IMR-90 (cell line): ENCODE data around the gene CAMTA1. TPM values are rescaled to one million over a fixed set of nuclear protein-coding genes. Genes with fewer than 3 reads are reported as not detected.

Experiments used
- ATAC-seq: fragments of 200-7000 bp; cut with Tn5 transposase; 2 replicates; pipeline ENCODE4 v1.9.1; 2020; ENCODE audit warnings: low read depth, mild to moderate bottlenecking, moderate library complexity
- BruUV-seq: library from RNA; stranded (reverse); fragments of 400-500 nt; replicated peaks from 2 replicates; lab custom pipeline; 2021; lab: Mats Ljungman, UMichigan
- CTCF ChIA-PET: fragments of 300-600 bp; formaldehyde crosslinking; extraction: SDS; loops from one replicate; lab custom pipeline; 2021; ENCODE audit warnings: antibody characterized with exemption; lab: Yijun Ruan, JAX
- POLR2A ChIA-PET: fragments of 300-600 bp; sonication (Branson Sonifier 250); formaldehyde crosslinking; loops from one replicate; lab custom pipeline; 2022; ENCODE audit warnings: antibody characterized with exemption; ENCODE audit not compliant: unreplicated experiment; lab: Charles Lee
- DNase-seq: peaks from one replicate; pipeline ENCODE4 v3.0.0; 2013
- H2AFZ ChIP-seq: replicated peaks from 2 replicates; pipeline ENCODE3; 2013; ENCODE audit warnings: low read length, mild to moderate bottlenecking; ENCODE audit not compliant: poor library complexity
- H2AK5ac ChIP-seq: 2 replicates; pipeline ENCODE4 v1.6.1; 2013; ENCODE audit warnings: low read depth, low read length, inconsistent platforms
- H2AK9ac ChIP-seq: replicated peaks from 2 replicates; pipeline ENCODE3; 2013; ENCODE audit warnings: mild to moderate bottlenecking, low read depth, low read length, moderate library complexity; ENCODE audit not compliant: poor library complexity
- H2BK120ac ChIP-seq: 2 replicates; pipeline ENCODE4 v1.6.1; 2013; ENCODE audit warnings: low read depth, low read length, inconsistent platforms
- H2BK15ac ChIP-seq: 3 replicates; pipeline ENCODE4 v1.6.1; 2013; ENCODE audit warnings: low read depth, low read length, inconsistent platforms
- H2BK20ac ChIP-seq: 2 replicates; pipeline ENCODE4 v1.6.1; 2013; ENCODE audit warnings: low read depth, mild to moderate bottlenecking, inconsistent platforms, low read length, moderate library complexity
- H2BK5ac ChIP-seq: 2 replicates; pipeline ENCODE4 v1.6.1; 2013; ENCODE audit warnings: mild to moderate bottlenecking, low read depth, low read length, inconsistent platforms; ENCODE audit not compliant: poor library complexity, severe bottlenecking
- H3K14ac ChIP-seq: replicated peaks from 2 replicates; pipeline ENCODE4 v1.6.1; 2013; ENCODE audit warnings: low read depth, low read length, inconsistent platforms
- H3K18ac ChIP-seq: 2 replicates; pipeline ENCODE4 v1.6.1; 2013; ENCODE audit warnings: low read depth, low read length, control low read depth
- H3K23ac ChIP-seq: 2 replicates; pipeline ENCODE4 v1.6.1; 2013; ENCODE audit warnings: low read depth, low read length, inconsistent platforms
- H3K27ac ChIP-seq: 2 replicates; pipeline ENCODE4 v1.5.1; 2013; ENCODE audit warnings: mild to moderate bottlenecking, control low read depth, low read length; ENCODE audit not compliant: insufficient read depth
- H3K27me3 ChIP-seq: 2 replicates; pipeline ENCODE4 v1.6.1; 2013; ENCODE audit warnings: low read length; ENCODE audit not compliant: control insufficient read depth, insufficient read depth
- H3K36me3 ChIP-seq: 2 replicates; pipeline ENCODE4 v1.6.1; 2013; ENCODE audit warnings: low read length, mixed read lengths; ENCODE audit not compliant: control insufficient read depth, insufficient read depth
- H3K4ac ChIP-seq: 2 replicates; pipeline ENCODE4 v1.6.1; 2013; ENCODE audit warnings: low read depth, low read length, inconsistent platforms
- H3K4me1 ChIP-seq: 2 replicates; pipeline ENCODE4 v1.6.1; 2013; ENCODE audit warnings: low read length, mixed read lengths; ENCODE audit not compliant: control insufficient read depth, insufficient read depth
- H3K4me2 ChIP-seq: 2 replicates; pipeline ENCODE4 v1.6.1; 2013; ENCODE audit warnings: low read depth, mild to moderate bottlenecking, control low read depth, low read length, moderate library complexity
- H3K4me3 ChIP-seq: 2 replicates; pipeline ENCODE4 v1.5.1; 2013; ENCODE audit warnings: low read depth, mild to moderate bottlenecking, control low read depth, low read length, moderate library complexity; ENCODE audit not compliant: insufficient read depth
- H3K56ac ChIP-seq: 2 replicates; pipeline ENCODE4 v1.6.1; 2013; ENCODE audit warnings: low read length, inconsistent platforms; ENCODE audit not compliant: insufficient read depth; ENCODE audit errors: extremely low read depth
- H3K79me1 ChIP-seq, 2 experiments: 2 replicates each; pipeline ENCODE4 v1.6.1; 2013; ENCODE audit warnings: low read length in 2 of 2, inconsistent platforms in 1 of 2, low read depth in 1 of 2
- H3K9ac ChIP-seq: 2 replicates; pipeline ENCODE4 v1.6.1; 2013; ENCODE audit warnings: low read depth, low read length, control low read depth
- H3K9me1 ChIP-seq: 2 replicates; pipeline ENCODE4 v1.6.1; 2013; ENCODE audit warnings: low read length, inconsistent platforms; ENCODE audit not compliant: insufficient read depth
- H3K9me3 ChIP-seq: 2 replicates; pipeline ENCODE4 v1.6.1; 2013; ENCODE audit warnings: low read length; ENCODE audit not compliant: control insufficient read depth, insufficient read depth
- H4K20me1 ChIP-seq: 2 replicates; pipeline ENCODE4 v1.6.1; 2013; ENCODE audit warnings: low read length, inconsistent platforms; ENCODE audit not compliant: insufficient read depth
- H4K5ac ChIP-seq: 2 replicates; pipeline ENCODE4 v1.6.1; 2013; ENCODE audit warnings: mild to moderate bottlenecking, low read depth, low read length, control low read depth
- H4K8ac ChIP-seq, 2 experiments: 2 replicates each; pipeline ENCODE4 v1.6.1; 2013; ENCODE audit warnings: low read depth in 2 of 2, low read length in 2 of 2, control low read depth in 1 of 2, inconsistent platforms in 1 of 2
- H4K91ac ChIP-seq: 2 replicates; pipeline ENCODE4 v1.6.1; 2013; ENCODE audit warnings: low read depth, low read length, inconsistent platforms; ENCODE audit not compliant: insufficient read depth
- BHLHE40 ChIP-seq: fragments of 150-350 bp; IDR thresholded peaks from 2 replicates; pipeline ENCODE4 v1.6.1; 2016; ENCODE audit warnings: mild to moderate bottlenecking, low read depth, low read length
- CEBPB ChIP-seq: IDR thresholded peaks from 2 replicates; pipeline ENCODE4 v1.6.1; 2012; ENCODE audit warnings: low read depth, low read length, improper control_type of control experiment
- CHD1 ChIP-seq: IDR thresholded peaks from 2 replicates; pipeline ENCODE4 v1.6.1; 2012; ENCODE audit warnings: low read depth, low read length, improper control_type of control experiment
- ELK1 ChIP-seq: fragments of 150-350 bp; IDR thresholded peaks from 2 replicates; pipeline ENCODE4 v1.6.1; 2016; ENCODE audit warnings: low read depth, mild to moderate bottlenecking, low read length, moderate library complexity, borderline replicate concordance
- MAFK ChIP-seq: IDR thresholded peaks from 2 replicates; pipeline ENCODE4 v1.6.1; 2012; ENCODE audit warnings: low read depth, low read length, improper control_type of control experiment
- MAZ ChIP-seq: IDR thresholded peaks from 2 replicates; pipeline ENCODE4 v1.6.1; 2012; ENCODE audit warnings: low read depth, mild to moderate bottlenecking, low read length, improper control_type of control experiment, moderate library complexity, borderline replicate concordance
- MXI1 ChIP-seq: IDR thresholded peaks from 2 replicates; pipeline ENCODE4 v1.6.1; 2012; ENCODE audit warnings: low read depth, mild to moderate bottlenecking, low read length, moderate library complexity, borderline replicate concordance
- NFE2L2 ChIP-seq: fragments of 150-350 bp; IDR thresholded peaks from 2 replicates; pipeline ENCODE4 v1.6.1; 2016; ENCODE audit warnings: low read depth, mild to moderate bottlenecking, low read length
- POLR2A ChIP-seq: IDR thresholded peaks from 2 replicates; pipeline ENCODE4 v1.6.1; 2012; ENCODE audit warnings: mild to moderate bottlenecking, low read depth, low read length
- RAD21 ChIP-seq: IDR thresholded peaks from 2 replicates; pipeline ENCODE4 v1.6.1; 2012; ENCODE audit warnings: low read length, improper control_type of control experiment
- RCOR1 ChIP-seq: IDR thresholded peaks from 2 replicates; pipeline ENCODE4 v1.6.1; 2012; ENCODE audit warnings: mild to moderate bottlenecking, low read length, improper control_type of control experiment; ENCODE audit not compliant: insufficient replicate concordance
- RFX5 ChIP-seq: IDR thresholded peaks from 2 replicates; pipeline ENCODE4 v1.8.0; 2012; ENCODE audit warnings: low read depth, mild to moderate bottlenecking, low read length, moderate library complexity
- SMC3 ChIP-seq: fragments of 150-350 bp; IDR thresholded peaks from 2 replicates; pipeline ENCODE4 v1.6.1; 2016; ENCODE audit warnings: low read depth, mild to moderate bottlenecking, antibody characterized with exemption, low read length, moderate library complexity
- USF2 ChIP-seq: fragments of 150-350 bp; IDR thresholded peaks from 2 replicates; pipeline ENCODE4 v1.6.1; 2017; ENCODE audit warnings: mild to moderate bottlenecking, antibody characterized with exemption, low read length, low read depth
- WGBS, 2 experiments: methylation state at CpG; one replicate each; pipeline versions ENCODE4 v1.1.5 to v1.1.7; 2013; ENCODE audit warnings: missing lambda C conversion rate in 2 of 2; ENCODE audit not compliant: insufficient read length in 1 of 2; ENCODE audit errors: extremely low coverage in 2 of 2; 5-methylcytosine and 5-hydroxymethylcytosine counted together
- dilution Hi-C: fragments of 300-500 bp; cut with HindIII; formaldehyde crosslinking; loops from one replicate; pipeline ENCODE4 v1.14.3; 2018; ENCODE audit warnings: low sequenced_read_pairs; ENCODE audit not compliant: unreplicated experiment
- in situ Hi-C: fragments of 300-500 bp; cut with MboI; formaldehyde crosslinking; loops from 3 replicates; pipeline ENCODE4 v1.14.3; 2019; ENCODE audit warnings: low sequenced_read_pairs, inconsistent platforms, mixed read lengths
- intact Hi-C: fragments of 100-400 bp; cut with micrococcal nuclease; formaldehyde crosslinking; loops from 2 replicates; pipeline ENCODE4 v1.10.0; 2022
- polyA plus RNA-seq, 3 experiments: library from polyadenylated mRNA; depleted of rRNA; stranded (reverse); fragments of >200 nt; gene quantifications; 2 replicates each; pipeline ENCODE4 v1.2.3, GENCODE V29; 2012; ENCODE audit warnings: low replicate concordance in 1 of 3
- total RNA-seq: library from RNA; depleted of rRNA; stranded (reverse); fragments of >200 nt; gene quantifications from 2 replicates; pipeline ENCODE4 v1.2.3, GENCODE V29; 2012

Gene CAMTA1
- total and polyA plus RNA-seq, 2 of the 4 experiments (the other 2 are of a cell fraction) = 35.5 to 74.3 TPM

GRCh38 chr1:7524341-7525337 is 739.4 kb downstream of the CAMTA1 start:
- dilution Hi-C loops = no loop called here
- no peak overlapping the region for H2BK5ac ChIP-seq
- H2AFZ ChIP-seq = no peak overlapping the region
- in situ Hi-C loops = no loop called here
- POLR2A ChIA-PET = no interaction called here
- no peak overlapping the region for H2BK20ac ChIP-seq
- no peak overlapping the region for H4K5ac ChIP-seq
- ATAC-seq (no peak), DNase-seq (no peak)
- no peak overlapping the region for H2AK5ac ChIP-seq
- no peak overlapping the region for H2AK9ac ChIP-seq
- H4K20me1 ChIP-seq = no peaks in the 10 kb centered on the region
- H3K79me1 ChIP-seq = no peaks in the 10 kb centered on the region
- H3K4me2 ChIP-seq = no peak overlapping the region
- H3K9me1 ChIP-seq = 0 out of 2 replicates have a peak, but pooled peaks cover 3% of the 10 kb centered on the region
- no peak overlapping the region for H3K4me3 ChIP-seq
- no peak overlapping the region for H3K18ac ChIP-seq
- no peak overlapping the region for H3K56ac ChIP-seq
- no peaks in the 10 kb centered on the region for H3K36me3 ChIP-seq
- no peak overlapping the region for H3K4ac ChIP-seq
- H3K4me1 ChIP-seq = peaks cover 8% of the 10 kb centered on the region
- H3K9me3 ChIP-seq = no peaks in the 10 kb centered on the region
- H2BK15ac ChIP-seq = no peak overlapping the region
- no peak overlapping the region for H2BK120ac ChIP-seq
- H4K8ac ChIP-seq = no peak overlapping the region
- H4K91ac ChIP-seq = no peak overlapping the region
- CTCF ChIA-PET = interaction anchor here (0.6 to 0.8 kb wide), 3 partner anchors 19 to 161 kb away, joined by 3 read pairs; no protein-coding TSS in a partner anchor
- BruUV-seq = no TSS peak
- 89% methylated on average over 5 of the region's 16 CpGs; no CpG with 5 or more reads in 1 of the 2 experiments for WGBS, 2 experiments
- intact Hi-C loops = no loop called here
- H3K23ac ChIP-seq = no peak overlapping the region
- H3K9ac ChIP-seq = no peak overlapping the region
- no peaks in the 10 kb centered on the region for H3K27me3 ChIP-seq
- H3K27ac ChIP-seq = no peak overlapping the region
- H3K14ac ChIP-seq = no peak overlapping the region
- TF ChIP-seq MAFK = no peak
- no peak for TF ChIP-seq RCOR1
- TF ChIP-seq CEBPB = no peak
- TF ChIP-seq USF2 = no peak
- TF ChIP-seq NFE2L2 = no peak
- no peak for TF ChIP-seq POLR2A
- no peak for TF ChIP-seq CHD1
- TF ChIP-seq MXI1 = no peak
- TF ChIP-seq RFX5 = no peak
- TF ChIP-seq BHLHE40 = no peak
- no peak for TF ChIP-seq RAD21
- TF ChIP-seq ELK1 = no peak
- no peak for TF ChIP-seq MAZ
- TF ChIP-seq SMC3 = no peak
